Peyer's patch (tissue), 4 donors: Measurements from ENCODE around the gene UBXN7.
"Not testable (repeated sequence)": the region's sequence is repeated elsewhere in the genome, so short reads cannot be mapped to it uniquely, and the experiment has no call there.

Source experiments
- POLR2A ChIP-seq, 2 donors: fragments of 450-650 bp; IDR thresholded peaks; one replicate each; pipeline ENCODE4 v1.5.1; 2017; ENCODE audit warnings: antibody characterized with exemption in 2 of 2, mild to moderate bottlenecking in 2 of 2, moderate library complexity in 2 of 2
- TF ChIP-seq, protein P1 (sequence below), 6 experiments: fragments of 450-650 bp in 4 of 6; fragments of 200-600 bp in 2 of 6; sonication (generic) in 1 of 6; IDR thresholded peaks; one replicate each; pipeline ENCODE4 v1.5.1; 2017 to 2019; ENCODE audit warnings: antibody characterized with exemption in 6 of 6, mild to moderate bottlenecking in 3 of 6, moderate library complexity in 1 of 6

- TF ChIP-seq POLR2A (IDR thresholded peaks at IDR 0.05) = not testable (repeated sequence)
- TF ChIP-seq, protein P1, sequence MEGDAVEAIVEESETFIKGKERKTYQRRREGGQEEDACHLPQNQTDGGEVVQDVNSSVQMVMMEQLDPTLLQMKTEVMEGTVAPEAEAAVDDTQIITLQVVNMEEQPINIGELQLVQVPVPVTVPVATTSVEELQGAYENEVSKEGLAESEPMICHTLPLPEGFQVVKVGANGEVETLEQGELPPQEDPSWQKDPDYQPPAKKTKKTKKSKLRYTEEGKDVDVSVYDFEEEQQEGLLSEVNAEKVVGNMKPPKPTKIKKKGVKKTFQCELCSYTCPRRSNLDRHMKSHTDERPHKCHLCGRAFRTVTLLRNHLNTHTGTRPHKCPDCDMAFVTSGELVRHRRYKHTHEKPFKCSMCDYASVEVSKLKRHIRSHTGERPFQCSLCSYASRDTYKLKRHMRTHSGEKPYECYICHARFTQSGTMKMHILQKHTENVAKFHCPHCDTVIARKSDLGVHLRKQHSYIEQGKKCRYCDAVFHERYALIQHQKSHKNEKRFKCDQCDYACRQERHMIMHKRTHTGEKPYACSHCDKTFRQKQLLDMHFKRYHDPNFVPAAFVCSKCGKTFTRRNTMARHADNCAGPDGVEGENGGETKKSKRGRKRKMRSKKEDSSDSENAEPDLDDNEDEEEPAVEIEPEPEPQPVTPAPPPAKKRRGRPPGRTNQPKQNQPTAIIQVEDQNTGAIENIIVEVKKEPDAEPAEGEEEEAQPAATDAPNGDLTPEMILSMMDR (IDR thresholded peaks at IDR 0.05) = not testable (repeated sequence)
These were observed 46.2 kb downstream of the UBXN7 start for GRCh38 chr3:196386034-196386433.
